ENCODE results near the gene SDC3.

SDC3 gene

GRCh38 chr1:30890502-30891226, 17.9 kb downstream of the SDC3 start:
- Histone ChIP-seq H3K79me2 (ENCODE audit: control insufficient read depth, low read length) (no peaks in the 10 kb centered on the region), H3K4me2 (ENCODE audit: low read length) (no peak overlapping the region), H3F3A (ENCODE audit: control insufficient read depth, insufficient read depth) (no peaks in the 10 kb centered on the region), H4K20me1 (ENCODE audit: control insufficient read depth, insufficient read depth, low read depth, low read length) (no peaks in the 10 kb centered on the region), H3K4me3 (ENCODE audit: low read length) (no peak overlapping the region), H3K27ac (ENCODE audit: low read depth, low read length) (no peak overlapping the region), H3K9me3 (ENCODE audit: control insufficient read depth, insufficient read depth, low read length) (no peaks in the 10 kb centered on the region), H3K27me3 (ENCODE audit: control insufficient read depth, low read length) (peaks cover 27% of the 10 kb centered on the region), H3K36me3 (ENCODE audit: control insufficient read depth, low read length) (no peaks in the 10 kb centered on the region), H3K4me1 (ENCODE audit: control insufficient read depth, low read length) (peaks cover 6% of the 10 kb centered on the region), H3K9me2 (replicated peaks; ENCODE audit: control insufficient read depth, low read length) (no peaks in the 10 kb centered on the region)
- TF ChIP-seq CTCF (IDR thresholded peaks at IDR 0.05; ENCODE audit: low read depth, low read length, poor library complexity, severe bottlenecking) (no peak), EZH2phosphoT487 (IDR thresholded peaks at IDR 0.05; ENCODE audit: borderline replicate concordance, low read length) (no peak)

DNA sequence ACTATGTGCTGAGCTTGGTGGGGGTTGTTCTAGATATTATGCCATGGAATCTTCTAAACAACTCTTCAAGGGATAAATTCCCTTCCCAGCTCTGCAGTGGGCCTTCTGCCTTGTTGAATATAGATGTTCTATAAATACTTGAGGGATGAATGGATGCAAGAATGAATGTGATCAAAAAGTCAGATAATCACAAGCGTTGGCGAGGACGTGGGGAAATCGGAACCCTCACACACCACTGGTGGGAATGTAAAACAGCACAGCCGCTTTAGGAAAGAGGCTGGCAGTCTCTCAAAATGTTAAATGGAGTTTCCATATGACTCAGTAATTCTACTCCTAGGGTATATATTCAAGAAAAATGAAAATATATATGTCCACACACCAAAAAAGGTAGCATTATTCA, 19.0 kb downstream of the SDC3 start:
- H3K27me3 ChIP-seq (ENCODE audit: control insufficient read depth, low read length): peaks cover 26% of the 10 kb centered on the region

GRCh38 chr1:30888975-30889374, 19.6 kb downstream of the SDC3 start:
- Histone ChIP-seq H4K20me1 (ENCODE audit: control insufficient read depth, insufficient read depth, low read depth, low read length) (no peaks in the 10 kb centered on the region), H3K4me2 (ENCODE audit: low read length) (no peak overlapping the region), H3K9me2 (replicated peaks; ENCODE audit: control insufficient read depth, low read length) (no peaks in the 10 kb centered on the region), H3F3A (ENCODE audit: control insufficient read depth, insufficient read depth) (peaks cover 4% of the 10 kb centered on the region; the same call in 1 of the 2 replicates), H3K36me3 (ENCODE audit: control insufficient read depth, low read length) (no peaks in the 10 kb centered on the region), H3K27me3 (ENCODE audit: control insufficient read depth, low read length) (peaks cover 29% of the 10 kb centered on the region), H3K4me1 (ENCODE audit: control insufficient read depth, low read length) (peaks cover 6% of the 10 kb centered on the region), H3K27ac (ENCODE audit: low read depth, low read length) (no peak overlapping the region), H3K4me3 (ENCODE audit: low read length) (no peak overlapping the region), H3K79me2 (ENCODE audit: control insufficient read depth, low read length) (no peaks in the 10 kb centered on the region), H3K9me3 (ENCODE audit: control insufficient read depth, insufficient read depth, low read length) (no peaks in the 10 kb centered on the region)
- TF ChIP-seq CTCF (IDR thresholded peaks at IDR 0.05; ENCODE audit: low read depth, low read length, poor library complexity, severe bottlenecking): no peak
- TF ChIP-seq EZH2phosphoT487 (IDR thresholded peaks at IDR 0.05; ENCODE audit: borderline replicate concordance, low read length): no peak

More for the DNA sequence above, 19.0 kb downstream of the SDC3 start:
- H3K36me3 ChIP-seq (ENCODE audit: control insufficient read depth, low read length): no peaks in the 10 kb centered on the region
- no peak overlapping the region for H3K4me2 ChIP-seq (ENCODE audit: low read length)
- no peaks in the 10 kb centered on the region for H3K9me3 ChIP-seq (ENCODE audit: control insufficient read depth, insufficient read depth, low read length)
- H3F3A ChIP-seq (ENCODE audit: control insufficient read depth, insufficient read depth): peaks cover 4% of the 10 kb centered on the region; the same call in 1 of the 2 replicates
- no peaks in the 10 kb centered on the region for H3K79me2 ChIP-seq (ENCODE audit: control insufficient read depth, low read length)
- peaks cover 6% of the 10 kb centered on the region for H3K4me1 ChIP-seq (ENCODE audit: control insufficient read depth, low read length)
- no peaks in the 10 kb centered on the region for H3K9me2 ChIP-seq (replicated peaks; ENCODE audit: control insufficient read depth, low read length)
- H4K20me1 ChIP-seq (ENCODE audit: control insufficient read depth, insufficient read depth, low read depth, low read length): no peaks in the 10 kb centered on the region
- H3K4me3 ChIP-seq (ENCODE audit: low read length): no peak overlapping the region
- H3K27ac ChIP-seq (ENCODE audit: low read depth, low read length): no peak overlapping the region
- TF ChIP-seq EZH2phosphoT487 (IDR thresholded peaks at IDR 0.05; ENCODE audit: borderline replicate concordance, low read length) (no peak), CTCF (IDR thresholded peaks at IDR 0.05; ENCODE audit: low read depth, low read length, poor library complexity, severe bottlenecking) (no peak)
